GM19193 (cell line): ENCODE data around the gene NR3C2.

Experiments used
- POLR2A ChIP-seq: IDR thresholded peaks from 4 replicates; pipeline ENCODE4 v1.6.1; 2011; ENCODE audit not compliant: insufficient read depth, insufficient read length; ENCODE audit errors: extremely low read depth

The NR3C2 gene

GRCh38 chr4:148286012-148286411 is 156.2 kb downstream of the NR3C2 start:
- TF ChIP-seq POLR2A, result no peak

GRCh38 chr4:148283665-148284064 is 158.5 kb downstream of the NR3C2 start:
- no peak for TF ChIP-seq POLR2A

GRCh38 chr4:148278310-148278709 is 163.9 kb downstream of the NR3C2 start:
- TF ChIP-seq POLR2A, result no peak

GRCh38 chr4:148275266-148275665 is 166.9 kb downstream of the NR3C2 start:
- TF ChIP-seq POLR2A, result no peak

- no peak for TF ChIP-seq POLR2A
Observed at GRCh38 chr4:148273501-148273986, 168.7 kb downstream of the NR3C2 start.

- no peak for TF ChIP-seq POLR2A
Observed at GRCh38 chr4:148271166-148271565, 171.0 kb downstream of the NR3C2 start.

GRCh38 chr4:148270630-148271029 is 171.6 kb downstream of the NR3C2 start:
- TF ChIP-seq POLR2A, result no peak

- no peak for TF ChIP-seq POLR2A
Observed at GRCh38 chr4:148268835-148269234, 173.4 kb downstream of the NR3C2 start.

- TF ChIP-seq POLR2A, result no peak
Observed at GRCh38 chr4:148266921-148267320, 175.3 kb downstream of the NR3C2 start.

GRCh38 chr4:148266240-148266639 is 176.0 kb downstream of the NR3C2 start:
- no peak for TF ChIP-seq POLR2A

- TF ChIP-seq POLR2A, result no peak
Observed at GRCh38 chr4:148265627-148266026, 176.6 kb downstream of the NR3C2 start.

- no peak for TF ChIP-seq POLR2A
Observed at GRCh38 chr4:148263802-148264201, 178.4 kb downstream of the NR3C2 start.

GRCh38 chr4:148263127-148263526 is 179.1 kb downstream of the NR3C2 start:
- TF ChIP-seq POLR2A, result no peak

- no peak for TF ChIP-seq POLR2A
Observed at GRCh38 chr4:148261848-148262247, 180.4 kb downstream of the NR3C2 start.

- no peak for TF ChIP-seq POLR2A
Observed at GRCh38 chr4:148259841-148260240, 182.4 kb downstream of the NR3C2 start.

GRCh38 chr4:148258535-148258934 is 183.7 kb downstream of the NR3C2 start:
- no peak for TF ChIP-seq POLR2A

- no peak for TF ChIP-seq POLR2A
Observed at GRCh38 chr4:148255344-148255720, 186.9 kb downstream of the NR3C2 start.
